Measurements from ENCODE around the gene MSH5. TPM values are rescaled to one million over a fixed set of nuclear protein-coding genes. Genes with fewer than 3 reads are reported as not detected.

MSH5 gene
- total RNA-seq, 1 donor from 2014 or later = 8.9 TPM

- H3K36me3 ChIP-seq (ENCODE audit: control insufficient read depth, insufficient read depth, low read length) = peaks cover 9% of the 10 kb centered on the region
- no peak for TF ChIP-seq CTCF (IDR thresholded peaks at IDR 0.05; ENCODE audit: insufficient read depth, low read length, poor library complexity, severe bottlenecking)
- no peak overlapping the region for H3K4me3 ChIP-seq (ENCODE audit: low read depth, low read length)
- no peak for DNase-seq (ENCODE audit: low read depth)
- H3K27me3 ChIP-seq (ENCODE audit: control insufficient read depth, insufficient read depth, low read length) = no peaks in the 10 kb centered on the region
Observed at GRCh38 chr6:31782126-31782855, 42.5 kb downstream of the MSH5 start.

DNA sequence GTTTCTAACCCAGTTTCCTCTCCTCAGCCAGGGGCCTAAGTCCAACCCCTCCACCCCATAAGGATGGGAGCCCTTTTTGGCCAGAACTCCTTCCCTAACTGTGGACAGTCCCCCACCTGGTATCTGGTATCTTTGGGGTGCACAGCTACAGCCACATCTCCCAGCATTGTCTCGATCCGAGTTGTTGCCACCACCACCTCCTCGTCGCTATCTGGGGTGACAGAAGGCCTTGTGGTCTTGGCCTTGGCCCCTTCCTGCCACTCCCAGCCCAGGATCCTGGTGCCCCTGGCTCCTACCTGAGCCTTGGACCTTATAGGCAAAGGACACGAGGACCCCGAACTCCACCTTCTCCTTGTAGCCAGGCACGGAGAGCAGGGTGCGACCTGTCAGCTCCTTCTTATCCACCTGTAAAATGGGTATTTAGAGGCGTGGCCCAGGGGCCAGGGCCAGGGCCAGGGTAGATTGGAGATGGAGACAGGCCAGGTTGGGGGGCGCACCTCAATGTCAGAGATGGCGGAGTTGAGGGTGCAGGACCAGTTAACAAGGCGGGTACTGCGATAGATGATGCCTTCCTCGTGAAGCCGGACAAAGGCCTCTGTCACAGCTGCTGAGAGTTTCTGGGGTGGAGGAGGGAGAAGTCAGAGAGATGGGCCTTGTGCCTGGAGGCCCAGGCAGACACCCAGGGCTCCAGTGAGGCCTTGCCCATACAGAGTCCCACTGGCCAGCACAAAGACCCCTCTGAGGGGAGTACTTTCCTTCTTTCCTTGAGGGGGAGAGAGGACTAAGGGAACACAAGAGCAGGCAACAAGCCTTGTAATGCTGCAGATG, 44.5 kb downstream of the MSH5 start:
- Histone ChIP-seq H3K36me3 (ENCODE audit: control insufficient read depth, insufficient read depth, low read length) (peaks cover 9% of the 10 kb centered on the region), H3K27me3 (ENCODE audit: control insufficient read depth, insufficient read depth, low read length) (no peaks in the 10 kb centered on the region), H3K4me3 (ENCODE audit: low read depth, low read length) (no peak overlapping the region)
- no peak for DNase-seq (ENCODE audit: low read depth)
- TF ChIP-seq CTCF (IDR thresholded peaks at IDR 0.05; ENCODE audit: insufficient read depth, low read length, poor library complexity, severe bottlenecking) = no peak

- TF ChIP-seq CTCF (IDR thresholded peaks at IDR 0.05; ENCODE audit: insufficient read depth, low read length, poor library complexity, severe bottlenecking) = no peak
- Histone ChIP-seq H3K27me3 (ENCODE audit: control insufficient read depth, insufficient read depth, low read length) (no peaks in the 10 kb centered on the region), H3K36me3 (ENCODE audit: control insufficient read depth, insufficient read depth, low read length) (peaks cover 7% of the 10 kb centered on the region), H3K4me3 (ENCODE audit: low read depth, low read length) (no peak overlapping the region)
- no peak for DNase-seq (ENCODE audit: low read depth)
Observed at GRCh38 chr6:31785475-31785874, 45.7 kb downstream of the MSH5 start.

GRCh38 chr6:31791324-31792089, 51.7 kb downstream of the MSH5 start:
- Histone ChIP-seq H3K27me3 (ENCODE audit: control insufficient read depth, insufficient read depth, low read length) (no peaks in the 10 kb centered on the region), H3K36me3 (ENCODE audit: control insufficient read depth, insufficient read depth, low read length) (no peaks in the 10 kb centered on the region), H3K4me3 (ENCODE audit: low read depth, low read length) (no peak overlapping the region)
- DNase-seq (ENCODE audit: low read depth) = no peak
- TF ChIP-seq CTCF (IDR thresholded peaks at IDR 0.05; ENCODE audit: insufficient read depth, low read length, poor library complexity, severe bottlenecking) = peak; percentile 73

GRCh38 chr6:31792090-31792374, 52.2 kb downstream of the MSH5 start:
- no peak for TF ChIP-seq CTCF (IDR thresholded peaks at IDR 0.05; ENCODE audit: insufficient read depth, low read length, poor library complexity, severe bottlenecking)
- no peak overlapping the region for H3K4me3 ChIP-seq (ENCODE audit: low read depth, low read length)
- H3K27me3 ChIP-seq (ENCODE audit: control insufficient read depth, insufficient read depth, low read length) = no peaks in the 10 kb centered on the region
- no peaks in the 10 kb centered on the region for H3K36me3 ChIP-seq (ENCODE audit: control insufficient read depth, insufficient read depth, low read length)
- no peak for DNase-seq (ENCODE audit: low read depth)
